NCI-H1694 treated with DMSO at 0.1 percent for 48 hours (cell line): ENCODE measurements around the gene WIPF3.

Source experiments
- DNase-seq: peaks from one replicate; lab custom pipeline; 2025; lab: John Stamatoyannopoulos, UW

Gene WIPF3

GRCh38 chr7:29915481-29916215 is 109.3 kb downstream of the WIPF3 start:
- DNase-seq = no peak

DNA sequence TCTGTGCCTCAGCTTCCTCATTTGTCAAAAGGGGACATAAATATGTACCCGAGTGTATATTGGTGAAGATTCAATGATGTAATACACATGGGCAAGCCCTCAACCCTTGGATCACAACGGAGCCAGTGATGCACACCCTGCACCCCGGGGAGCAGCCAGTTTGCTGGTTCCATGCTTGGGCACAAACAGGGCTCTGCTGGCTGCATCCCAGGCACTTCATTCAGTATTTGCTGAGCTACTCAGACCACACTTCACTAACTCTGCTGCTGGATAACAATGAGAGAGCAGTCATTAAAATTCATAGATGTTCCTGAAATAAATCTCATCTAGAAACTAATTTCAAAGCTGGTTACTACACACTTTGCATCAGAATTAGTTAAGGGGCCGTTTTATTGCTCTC is 111.3 kb downstream of the WIPF3 start:
- no peak for DNase-seq

DNA sequence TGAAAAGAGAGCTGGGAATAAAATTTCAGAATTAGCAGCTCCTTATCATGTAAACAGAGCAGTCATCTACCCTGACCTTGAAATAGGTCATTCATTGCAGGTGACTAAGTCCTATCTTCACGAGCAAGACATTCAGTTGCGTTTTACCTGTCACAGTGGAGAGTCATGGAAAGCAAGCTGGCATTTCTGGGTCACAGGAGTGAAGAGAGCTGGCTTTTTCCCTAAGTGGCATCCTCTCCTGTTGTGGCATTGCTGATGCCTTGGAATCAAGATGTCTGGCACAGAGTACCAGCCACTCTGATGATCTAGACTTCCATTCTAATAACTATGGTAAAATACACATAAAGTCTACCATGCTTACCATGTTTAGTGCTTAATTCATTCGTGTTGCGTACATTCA is 112.5 kb downstream of the WIPF3 start:
- no peak for DNase-seq

- DNase-seq = no peak
These were observed 113.5 kb downstream of the WIPF3 start for GRCh38 chr7:29919790-29920189.

DNA sequence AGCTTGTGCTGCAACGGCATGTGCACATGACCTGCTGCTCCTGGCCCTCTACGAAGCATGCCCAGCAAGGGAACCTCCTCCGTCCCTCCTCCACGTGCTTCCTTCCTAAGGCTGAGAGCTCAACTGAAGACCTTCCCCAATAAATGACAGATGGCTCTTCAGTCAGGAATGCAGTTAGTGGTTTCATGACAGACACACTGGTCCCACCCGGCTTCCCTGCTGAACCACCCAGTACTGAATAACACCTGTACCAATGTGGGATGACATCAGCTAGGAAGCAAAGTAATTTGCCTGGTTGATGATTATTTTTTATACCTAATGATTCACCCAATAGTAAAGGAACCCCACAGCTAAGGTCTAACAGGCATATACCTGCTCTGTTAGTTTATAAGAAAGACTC is 114.2 kb downstream of the WIPF3 start:
- DNase-seq = no peak

DNA sequence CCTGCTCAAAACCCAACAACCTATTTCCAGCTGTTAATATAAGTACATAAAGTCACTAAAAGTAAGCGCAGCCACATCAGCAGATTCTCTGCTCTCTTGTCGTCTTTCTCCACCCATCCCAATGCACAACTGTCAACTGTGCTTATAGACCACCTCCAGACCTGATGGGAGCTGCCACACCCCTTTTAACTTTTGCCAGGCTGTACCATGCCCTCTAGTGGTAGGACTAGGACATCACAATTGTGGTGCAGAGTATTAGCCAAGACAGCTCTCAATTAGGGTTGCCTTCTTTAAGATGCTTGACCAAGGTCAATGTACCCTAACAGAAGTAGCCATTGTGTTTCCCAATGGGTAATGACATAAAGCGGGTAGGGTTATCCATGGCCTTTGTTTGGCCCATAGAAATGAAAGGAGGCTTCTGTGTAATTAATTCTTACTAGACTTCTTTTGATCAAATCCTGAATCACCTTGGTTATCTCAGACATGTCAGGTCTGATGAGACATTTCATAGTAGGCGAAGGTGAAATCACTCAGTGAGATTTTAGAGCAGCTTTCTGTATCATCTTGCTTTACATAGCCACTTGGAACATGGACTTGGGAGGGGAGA is 115.2 kb downstream of the WIPF3 start:
- peak; percentile 69 for DNase-seq

DNA sequence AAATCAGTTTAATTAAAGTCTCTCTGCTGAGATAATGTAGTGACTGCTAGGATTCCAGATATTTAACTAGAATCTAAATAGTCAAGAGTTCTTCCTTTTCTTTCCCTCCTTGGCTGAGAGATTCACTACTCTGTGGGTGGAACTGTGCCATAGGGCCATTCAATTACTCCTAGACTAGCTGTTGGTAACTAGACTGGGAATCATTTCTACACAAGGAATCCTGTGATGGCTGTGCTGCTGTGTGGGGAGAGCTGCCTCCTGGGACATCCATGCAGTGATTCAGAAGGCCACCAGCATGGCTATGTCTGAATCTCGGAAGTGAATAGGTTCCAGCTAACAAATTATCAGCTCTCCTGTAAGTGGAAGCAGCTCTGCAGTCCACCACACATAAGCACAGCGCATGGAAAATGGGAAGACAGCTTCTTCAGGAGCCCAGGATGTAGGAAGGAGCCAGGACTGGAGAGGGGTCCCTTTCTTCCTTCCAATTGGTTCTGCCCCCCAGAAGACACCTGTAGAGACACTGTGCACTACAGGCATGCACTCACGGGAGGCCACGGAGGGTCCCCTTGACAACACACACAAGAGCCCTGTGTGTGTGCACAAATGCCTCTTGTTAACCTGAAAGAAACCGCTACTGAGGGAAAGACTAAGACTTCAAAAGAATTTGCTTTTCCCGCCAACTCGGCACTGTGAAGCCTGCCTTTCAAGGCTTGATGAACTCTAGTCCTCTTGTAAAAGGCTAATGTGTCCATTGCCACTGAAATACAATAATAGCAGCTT is 116.8 kb downstream of the WIPF3 start:
- no peak for DNase-seq

DNA sequence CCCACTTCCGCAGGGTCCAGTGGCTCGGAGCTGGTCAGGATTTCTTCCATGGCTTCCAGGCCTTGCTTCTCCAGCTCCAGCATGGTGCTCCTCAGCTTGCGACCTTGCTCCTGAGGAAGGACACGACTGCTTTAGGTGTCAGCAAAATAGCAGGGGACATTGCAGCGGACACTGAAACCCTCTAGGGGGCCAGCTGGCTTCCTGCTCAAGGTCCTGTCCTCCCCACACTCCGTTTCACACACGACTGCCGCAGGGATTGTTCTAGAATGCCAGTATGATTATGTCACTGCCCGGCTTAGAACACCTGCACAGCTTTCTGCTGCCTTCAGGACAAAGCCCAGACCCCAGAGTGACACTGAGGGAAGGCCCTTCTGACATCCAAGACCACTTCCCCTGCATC is 117.7 kb downstream of the WIPF3 start:
- DNase-seq = no peak

DNA sequence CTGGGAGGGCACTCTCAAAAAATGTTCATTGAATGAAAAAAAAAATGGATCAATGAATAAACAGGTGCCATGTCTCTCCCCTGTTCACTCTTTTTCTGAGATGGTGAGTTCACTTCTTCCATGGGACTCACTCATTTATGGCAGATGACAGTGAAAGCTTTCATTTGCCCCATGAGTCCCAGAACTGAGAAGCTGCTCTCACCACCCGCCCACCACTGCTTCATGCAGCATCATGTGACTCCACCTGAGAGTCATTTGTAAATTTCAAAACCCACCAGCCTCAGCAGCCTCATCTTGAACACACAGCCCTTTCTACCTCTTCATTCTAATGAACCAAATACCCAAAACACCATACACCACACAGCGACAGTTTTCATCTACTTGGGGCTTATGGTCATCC is 118.4 kb downstream of the WIPF3 start:
- DNase-seq = no peak

- no peak for DNase-seq
These were observed 119.9 kb downstream of the WIPF3 start for GRCh38 chr7:29926216-29926615.

GRCh38 chr7:29926741-29927140 is 120.4 kb downstream of the WIPF3 start:
- DNase-seq = no peak

GRCh38 chr7:29929018-29929807 is 122.9 kb downstream of the WIPF3 start:
- no peak for DNase-seq

DNA sequence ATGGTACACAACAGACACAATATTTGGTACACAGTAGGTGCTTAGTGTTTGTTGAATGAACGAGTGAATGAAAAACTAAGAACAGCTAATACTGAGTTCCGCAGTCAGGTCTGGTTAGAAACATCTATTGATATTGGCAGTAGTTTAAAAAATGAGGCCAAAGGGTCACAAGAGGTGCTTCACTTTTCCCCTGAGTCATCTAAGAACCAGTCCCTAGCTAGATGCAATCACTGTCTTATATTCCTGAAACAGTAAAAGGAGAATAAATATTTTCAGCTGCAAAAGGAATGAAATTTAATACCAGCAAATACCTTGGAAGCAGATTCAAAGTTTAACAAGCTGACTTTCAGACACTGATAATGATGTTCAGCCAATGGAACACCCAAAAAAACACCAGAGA is 128.8 kb downstream of the WIPF3 start:
- DNase-seq = no peak

DNA sequence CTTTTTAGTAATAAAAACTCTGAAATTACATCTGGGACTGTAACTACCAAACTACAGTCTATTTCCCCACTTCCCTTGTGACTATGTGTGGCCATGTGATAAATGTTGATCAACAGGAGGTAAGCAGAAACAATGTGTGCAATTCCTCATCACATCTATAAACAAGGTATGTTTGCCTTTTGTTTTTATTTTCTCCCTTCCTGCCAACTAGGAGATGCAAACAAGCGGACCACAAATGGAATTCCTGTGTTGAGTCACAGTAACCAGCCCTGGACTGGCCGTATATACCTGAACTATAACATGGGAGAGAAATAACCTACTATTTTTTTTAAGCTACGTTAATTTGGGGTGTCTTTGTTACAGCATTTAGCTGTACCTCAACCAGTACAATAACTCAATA is 130.8 kb downstream of the WIPF3 start:
- DNase-seq = no peak

DNA sequence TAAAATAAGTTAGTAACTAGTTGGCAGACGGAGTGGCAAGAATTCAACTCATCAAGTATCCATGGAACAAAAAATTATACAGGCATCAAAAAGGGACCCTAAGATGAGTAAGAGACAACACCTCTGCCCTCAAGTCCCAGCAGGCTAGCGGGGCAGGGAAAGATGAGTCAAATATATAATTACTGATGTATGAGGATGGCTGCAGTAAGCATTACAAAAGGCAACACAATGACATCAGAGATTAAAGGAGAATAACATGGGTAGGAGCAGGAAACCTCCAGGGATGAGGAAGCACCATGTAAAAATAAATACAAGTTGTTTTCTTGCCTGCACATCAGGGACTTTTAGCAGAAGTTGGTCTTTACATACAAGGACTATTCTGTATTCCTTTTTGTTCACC is 133.9 kb downstream of the WIPF3 start:
- no peak for DNase-seq

DNA sequence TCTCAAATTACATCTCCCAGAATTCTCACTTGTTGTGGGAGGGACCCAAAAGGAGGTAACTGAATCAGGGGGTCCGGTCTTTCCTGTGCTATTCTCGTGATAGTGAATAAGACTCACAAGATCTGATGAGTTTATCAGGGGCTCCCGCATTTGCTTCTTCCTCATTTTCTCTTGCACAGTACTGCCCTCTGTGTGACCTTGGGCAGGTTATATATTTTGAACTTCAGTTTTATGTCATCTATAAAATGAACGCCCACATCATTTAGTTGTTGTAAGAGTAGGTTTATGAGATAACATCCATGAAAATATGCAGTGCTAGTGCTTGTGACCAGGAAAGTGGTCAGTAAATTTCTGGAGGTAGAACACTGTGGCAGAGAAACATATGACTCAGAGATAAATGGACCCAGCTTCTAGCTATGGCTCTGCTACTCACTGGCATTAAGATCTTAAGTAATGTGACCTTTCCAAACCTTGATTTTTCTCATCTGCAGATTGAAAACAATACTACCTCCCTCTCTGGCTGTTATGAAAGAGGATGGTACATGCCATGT is 139.0 kb downstream of the WIPF3 start:
- DNase-seq = no peak

GRCh38 chr7:29946428-29947186 is 140.3 kb downstream of the WIPF3 start:
- peak; percentile 9 for DNase-seq

DNA sequence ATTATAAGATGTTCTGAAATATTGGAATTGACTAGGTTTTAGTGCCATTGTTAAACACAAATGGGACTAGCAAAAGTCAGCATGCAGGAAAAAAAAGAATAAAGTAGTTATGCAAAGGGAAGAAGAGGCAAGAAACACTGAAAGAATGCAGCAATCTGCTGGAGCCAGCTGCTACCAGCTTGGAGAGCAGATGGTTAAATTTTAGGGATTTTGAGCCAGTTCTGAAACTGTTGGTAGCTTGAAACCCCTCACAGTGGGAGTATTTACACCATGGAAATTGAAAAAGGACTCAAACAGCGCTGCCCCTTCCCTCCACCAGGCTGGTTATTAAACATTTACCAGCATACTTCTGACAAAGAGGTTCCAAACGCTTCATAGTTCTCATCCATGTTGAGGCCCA is 142.3 kb downstream of the WIPF3 start:
- DNase-seq = peak; percentile 55

DNA sequence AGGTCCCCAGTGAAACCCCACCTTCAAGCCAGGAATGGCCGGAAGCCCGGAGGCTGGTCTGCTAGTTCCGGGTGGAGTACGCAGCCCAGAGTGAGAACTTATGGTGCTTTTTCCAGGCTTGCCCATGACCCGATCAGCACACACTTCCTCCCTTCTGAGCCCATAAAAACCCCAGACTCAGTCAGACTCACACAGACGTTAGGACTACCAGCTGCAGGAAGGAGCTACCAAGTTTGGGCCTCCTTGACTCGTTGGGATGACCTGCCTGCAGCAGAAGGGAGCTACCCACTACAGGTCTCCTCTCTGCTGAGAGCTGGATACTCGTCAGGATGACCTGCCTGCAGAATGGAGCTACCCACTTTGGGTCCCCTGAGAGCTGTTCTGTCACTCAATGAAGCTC is 144.2 kb downstream of the WIPF3 start:
- no peak for DNase-seq

DNA sequence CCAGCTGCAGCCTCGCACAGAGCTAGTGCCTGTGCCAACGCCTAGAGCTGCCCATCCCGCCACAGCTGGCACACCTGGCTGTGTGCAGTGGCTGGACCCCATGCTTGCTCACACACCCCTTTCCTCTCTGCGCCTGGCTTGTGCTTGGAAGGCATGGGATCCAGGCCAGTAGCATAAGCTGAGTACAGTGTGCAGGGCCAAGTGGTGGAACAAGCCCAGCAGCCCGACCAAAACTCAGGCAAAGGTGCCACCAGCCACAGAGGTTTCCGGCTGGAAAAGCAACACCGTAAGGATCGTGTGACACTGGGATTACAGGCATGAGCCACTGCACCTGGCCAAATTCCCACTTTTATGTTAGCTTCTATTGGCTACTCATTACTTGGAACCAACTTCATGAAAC is 144.9 kb downstream of the WIPF3 start:
- no peak for DNase-seq

DNA sequence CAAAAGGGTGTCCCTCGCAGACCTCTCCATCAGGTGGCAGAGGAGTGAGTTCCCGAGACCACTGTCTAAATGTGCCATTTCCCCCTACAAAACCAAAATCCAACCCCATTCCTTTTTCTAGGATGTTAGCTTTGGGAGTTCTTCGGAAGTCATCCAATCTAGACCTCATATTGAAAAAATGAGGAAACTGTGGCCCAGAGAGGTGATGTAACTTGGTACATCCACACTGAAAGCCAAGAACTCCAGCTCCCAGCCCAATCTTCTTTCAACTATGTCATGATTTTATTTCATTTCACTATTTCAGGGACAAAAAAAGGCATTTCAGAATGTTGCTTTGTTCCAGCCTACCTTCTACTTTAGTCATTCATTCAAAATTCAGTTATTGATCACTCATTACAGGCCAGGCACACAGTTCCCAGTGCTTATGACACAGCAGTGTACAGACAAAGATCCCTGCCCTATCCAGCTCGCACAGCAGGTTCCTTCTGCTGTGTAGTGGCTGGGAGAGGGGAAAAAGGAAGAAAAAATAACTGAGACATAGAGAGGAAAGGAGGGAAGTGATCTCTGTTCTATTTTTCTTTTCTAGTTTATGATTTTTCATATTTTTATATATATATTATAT is 147.5 kb downstream of the WIPF3 start:
- no peak for DNase-seq
